ENCODE results near the gene TEKT2.

TEKT2 gene

DNA sequence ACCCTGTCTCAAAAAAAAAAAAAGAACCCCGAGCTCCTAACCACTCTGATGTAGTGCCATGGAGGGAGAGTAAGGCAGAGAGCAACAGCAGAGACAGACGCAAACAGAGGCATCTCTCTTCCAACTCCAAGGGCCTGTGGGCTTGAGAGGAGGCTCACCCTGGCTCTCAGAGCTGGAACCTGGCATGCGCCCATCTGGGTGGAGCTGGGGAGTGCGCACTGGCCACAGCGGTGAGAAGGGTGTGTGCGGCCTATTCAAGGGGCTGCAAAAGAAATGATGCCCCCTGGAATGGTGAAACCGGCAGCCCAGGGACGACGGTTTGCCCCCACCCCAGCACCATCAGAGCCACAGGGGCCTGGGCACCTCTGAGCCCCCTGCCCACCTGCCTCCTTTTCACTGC lies 23.5 kb downstream of the TEKT2 start:
- no peak for DNase-seq

DNA sequence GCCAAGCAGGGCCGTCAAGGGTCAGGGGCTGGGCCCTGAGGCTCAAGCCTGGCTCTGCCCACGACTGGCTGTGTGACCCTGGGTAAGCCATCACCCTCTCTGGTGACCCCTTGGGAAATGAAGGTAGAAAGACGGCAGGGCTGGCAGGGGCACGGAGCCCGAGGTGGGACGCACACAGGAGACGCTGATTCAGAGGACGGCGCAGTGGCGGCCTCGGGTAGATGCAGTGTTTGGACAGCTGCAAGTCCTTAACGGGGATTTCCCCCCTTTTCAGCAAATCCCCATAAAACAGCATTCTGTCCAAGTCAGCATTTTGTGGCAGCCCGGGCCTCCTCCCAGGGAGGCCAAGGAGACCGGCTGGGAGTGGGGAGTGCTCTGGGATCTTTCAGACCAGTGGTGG lies 24.4 kb downstream of the TEKT2 start:
- DNase-seq = no peak

DNA sequence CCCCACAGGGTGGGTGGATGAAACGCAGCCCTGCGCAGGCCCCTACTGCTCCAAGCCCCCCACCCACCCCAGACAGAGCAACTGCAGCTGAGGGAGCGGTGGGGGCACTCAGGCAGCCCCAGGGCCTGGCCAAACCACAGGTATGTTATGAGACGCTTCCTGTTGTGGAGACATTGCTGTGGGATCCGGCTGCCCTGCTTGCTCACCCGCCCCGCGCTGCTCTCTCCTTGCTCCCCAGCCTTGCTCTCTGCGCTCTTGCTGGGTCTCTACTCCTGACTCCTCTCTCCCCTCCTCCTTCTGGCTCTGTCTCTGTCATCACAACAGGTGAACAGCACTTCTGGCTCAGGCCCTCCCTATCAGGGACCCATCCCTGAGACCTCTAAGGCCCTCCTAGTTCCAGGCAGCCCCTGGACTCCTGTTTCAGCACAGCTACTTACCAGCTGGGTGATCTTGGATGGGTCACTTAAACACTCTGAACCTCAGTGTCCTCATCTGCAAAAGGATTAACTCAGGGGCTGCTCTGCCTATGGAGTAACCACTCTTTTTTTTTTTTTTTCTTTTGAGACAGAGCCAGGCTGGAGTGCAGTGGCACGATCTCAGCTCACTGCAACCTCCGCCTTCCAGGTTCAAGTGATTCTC lies 25.3 kb downstream of the TEKT2 start:
- no peak for DNase-seq

- DNase-seq = no peak
Measured at GRCh38 chr1:36111151-36111550, 27.3 kb downstream of the TEKT2 start.

- no peak for DNase-seq
Measured at GRCh38 chr1:36112823-36113222, 28.9 kb downstream of the TEKT2 start.

DNA sequence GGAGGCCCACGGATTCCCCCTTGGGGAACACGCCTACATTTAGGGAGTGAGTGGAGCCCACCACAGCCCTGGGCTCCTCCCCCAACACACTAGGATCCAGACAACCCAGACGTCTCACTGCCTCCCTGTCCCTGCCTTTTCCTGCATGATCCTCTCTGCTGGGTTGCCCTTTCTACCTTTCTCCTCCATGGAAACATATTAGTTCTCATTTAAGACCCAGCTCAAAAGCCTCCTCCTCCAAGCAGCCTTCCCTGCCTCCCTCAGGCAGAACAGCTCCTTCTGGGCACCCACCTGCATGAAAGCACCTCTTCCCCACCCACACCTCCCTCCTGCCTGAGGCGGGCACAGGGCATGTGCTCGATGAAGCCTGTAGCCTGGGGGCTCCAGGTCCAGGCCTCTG lies 30.5 kb downstream of the TEKT2 start:
- no peak for DNase-seq

DNA sequence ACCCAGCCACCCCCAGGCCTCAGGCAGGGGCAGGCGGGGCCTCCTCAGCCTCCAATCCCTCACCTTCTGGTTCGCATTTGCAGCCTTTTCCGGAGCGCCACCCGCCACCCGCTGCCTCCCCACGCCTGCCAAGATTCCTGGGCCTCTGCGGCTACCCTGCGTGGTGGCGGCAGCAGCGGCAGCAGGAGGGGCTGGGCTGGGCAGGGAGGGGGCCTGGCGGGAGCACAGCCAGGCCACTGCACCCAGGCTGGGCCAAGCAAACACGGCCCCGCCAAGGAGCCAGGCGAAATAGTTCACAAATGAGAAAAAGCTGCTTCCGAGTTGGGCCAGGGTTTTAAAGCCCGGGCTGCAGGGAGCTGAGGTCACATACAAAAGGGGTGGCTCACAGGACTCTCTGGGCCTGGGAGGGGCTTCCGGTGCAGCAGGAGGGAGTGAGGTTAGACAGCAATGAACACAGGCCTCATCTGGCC lies 31.3 kb downstream of the TEKT2 start:
- DNase-seq = no peak

DNA sequence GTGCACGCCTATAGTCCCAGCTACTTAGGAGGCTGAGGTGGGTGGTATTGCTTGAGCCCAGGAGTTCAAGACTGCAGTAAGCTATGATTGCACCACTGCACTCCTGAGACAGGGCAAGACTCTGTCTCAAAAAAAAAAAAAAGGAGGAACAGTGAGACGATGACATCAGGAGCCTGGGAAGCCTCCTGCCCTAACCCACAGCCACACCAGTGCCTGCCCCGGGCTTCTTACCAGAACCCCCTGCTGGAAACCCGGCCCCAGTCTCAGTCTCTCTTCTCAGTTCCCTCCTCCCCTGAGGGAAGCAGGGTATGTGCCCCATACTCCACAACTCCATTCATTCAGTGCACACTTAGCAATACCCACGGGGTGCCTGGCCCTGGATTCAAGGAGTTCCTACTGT lies 32.0 kb downstream of the TEKT2 start:
- DNase-seq = no peak

- no peak for DNase-seq
Measured at GRCh38 chr1:36116901-36117300, 33.0 kb downstream of the TEKT2 start.

DNA sequence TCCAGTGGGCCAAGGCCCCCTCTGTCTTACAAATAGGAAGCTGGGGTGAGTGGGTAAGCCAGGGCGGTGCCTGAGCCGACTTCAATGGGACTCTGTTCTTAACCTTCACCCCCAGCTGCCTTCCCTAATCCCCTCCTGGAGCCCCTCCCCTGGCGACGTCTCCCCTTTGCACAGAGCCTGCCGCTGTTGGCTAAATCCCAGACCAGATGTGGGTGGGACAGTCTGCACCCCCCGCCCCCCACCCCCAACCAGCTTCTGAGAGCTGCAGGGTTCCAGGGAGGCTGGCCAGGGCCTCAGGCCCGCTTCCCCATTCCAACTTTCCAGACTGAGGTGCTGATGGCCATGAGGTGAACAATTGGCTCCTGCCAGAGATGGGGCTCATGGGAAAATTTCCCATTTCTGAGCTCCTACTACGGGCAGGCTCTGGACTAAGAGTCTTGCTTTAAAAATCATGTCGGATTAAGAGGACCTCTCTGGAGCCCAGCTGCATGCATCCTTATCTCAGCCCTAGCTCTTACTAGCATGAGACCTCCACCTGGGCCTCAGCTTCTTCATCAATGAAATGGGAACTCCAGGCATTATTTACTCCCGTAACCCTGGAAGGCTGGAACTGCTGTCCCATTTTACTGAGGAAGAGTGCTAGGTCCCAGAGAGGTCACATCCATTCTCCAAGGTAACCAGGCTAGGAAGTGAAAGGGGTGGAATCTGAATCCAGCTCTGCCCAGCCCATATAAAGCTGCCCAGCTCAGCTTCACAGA lies 34.7 kb downstream of the TEKT2 start:
- no peak for DNase-seq

- no peak for DNase-seq
Measured at GRCh38 chr1:36119456-36119855, 35.6 kb downstream of the TEKT2 start.

DNA sequence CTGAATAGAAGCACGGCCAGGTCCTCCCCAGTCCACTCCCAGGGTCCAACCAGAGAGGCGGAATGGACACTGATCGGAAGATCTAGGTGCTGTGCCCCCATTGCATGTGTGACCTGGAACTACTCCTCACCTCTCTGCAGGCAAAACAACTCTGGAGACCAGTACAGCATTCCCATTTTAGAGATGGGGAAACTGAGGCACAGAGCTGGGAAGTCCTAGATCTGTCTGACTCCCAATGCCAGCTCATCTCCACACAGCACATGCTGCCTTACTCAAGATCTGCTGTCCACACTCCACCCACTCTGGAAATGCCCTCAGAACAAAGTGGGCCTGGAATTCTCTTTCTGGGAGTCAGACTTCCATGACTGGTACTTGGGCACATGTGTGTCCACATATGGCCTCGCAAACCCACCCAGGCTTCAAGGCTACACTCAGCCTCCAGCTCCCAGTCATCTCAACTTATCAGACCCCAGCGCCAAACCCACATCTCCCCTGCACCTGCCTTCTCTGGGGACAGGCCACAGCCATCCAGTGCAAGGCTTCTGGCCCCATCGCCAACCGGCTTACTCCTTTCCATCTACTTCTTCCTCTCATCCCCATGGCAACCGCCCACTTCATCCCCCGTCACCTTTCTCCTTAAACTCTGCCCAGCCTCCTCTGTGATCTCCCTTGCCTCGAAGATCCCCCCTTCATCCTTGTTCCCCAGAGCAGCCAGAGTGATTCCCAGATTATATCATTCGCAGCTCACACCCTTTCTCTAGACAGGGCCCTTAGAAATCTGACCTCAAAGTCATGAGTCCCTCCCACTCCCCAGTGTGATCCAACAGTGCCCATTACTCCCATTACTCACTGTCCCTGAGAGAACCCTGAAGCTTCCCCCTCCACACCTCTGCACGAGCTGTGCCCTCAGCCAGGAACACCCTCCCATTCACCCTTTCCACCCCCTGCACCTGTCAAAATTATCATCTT lies 38.5 kb downstream of the TEKT2 start:
- DNase-seq = no peak

- DNase-seq = no peak
Measured at GRCh38 chr1:36123356-36123755, 39.5 kb downstream of the TEKT2 start.

- no peak for DNase-seq
Measured at GRCh38 chr1:36124404-36125128, 40.7 kb downstream of the TEKT2 start.

DNA sequence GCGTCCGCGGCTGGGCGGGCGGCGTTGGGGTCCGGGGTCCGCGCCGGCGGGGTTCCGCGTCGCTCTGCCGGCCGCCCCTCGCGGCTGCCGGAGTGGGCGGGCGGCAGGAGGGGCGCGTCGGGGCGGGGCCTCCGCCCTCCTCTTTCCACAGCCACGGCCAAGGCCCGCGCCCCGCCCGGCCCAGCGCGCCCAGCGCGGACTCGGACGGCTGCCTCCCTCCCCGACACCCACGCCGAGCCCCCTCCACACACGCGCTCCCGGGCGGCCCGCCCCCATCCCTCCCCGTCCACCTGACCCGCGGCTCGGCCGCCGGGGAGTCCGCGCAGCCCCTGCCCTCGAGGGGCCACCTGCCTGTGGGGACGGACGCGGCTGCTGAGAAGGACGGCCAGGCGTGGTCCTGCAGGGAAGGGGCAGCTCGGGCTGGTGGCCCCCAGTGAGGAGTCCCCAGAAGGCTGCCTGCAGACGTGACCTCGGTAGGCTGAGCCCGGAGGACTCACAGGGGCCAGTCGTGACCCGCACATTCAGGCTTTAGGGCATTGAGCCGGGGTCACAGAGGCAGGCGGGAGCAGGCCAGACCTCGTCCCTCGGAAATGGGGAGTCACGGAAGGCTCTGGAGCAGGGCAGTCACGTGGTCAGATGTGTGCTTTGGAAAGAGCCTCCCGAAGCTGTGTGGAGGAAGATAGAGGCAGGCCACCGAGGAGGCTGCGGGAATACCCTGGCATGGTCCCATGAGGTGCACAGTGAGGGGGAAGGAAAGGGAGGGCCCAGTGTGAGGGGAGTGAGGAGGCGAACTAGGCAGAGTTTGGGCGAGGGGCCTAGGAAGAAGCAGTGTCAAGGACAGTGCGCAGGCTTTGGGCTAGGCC lies 41.5 kb downstream of the TEKT2 start, which contains the start of gene COL8A2:
Gene COL8A2 (minus strand): TSS at position 94 of the 863 bp plus-strand sequence. CDS start 24,980 bp downstream, outside the sequence.
- DNase-seq = no peak

GRCh38 chr1:36126005-36126716 lies 42.3 kb downstream of the TEKT2 start:
- no peak for DNase-seq

- DNase-seq = no peak
Measured at GRCh38 chr1:36126797-36127500, 43.1 kb downstream of the TEKT2 start.

GRCh38 chr1:36128126-36128904 lies 44.4 kb downstream of the TEKT2 start:
- no peak for DNase-seq

DNA sequence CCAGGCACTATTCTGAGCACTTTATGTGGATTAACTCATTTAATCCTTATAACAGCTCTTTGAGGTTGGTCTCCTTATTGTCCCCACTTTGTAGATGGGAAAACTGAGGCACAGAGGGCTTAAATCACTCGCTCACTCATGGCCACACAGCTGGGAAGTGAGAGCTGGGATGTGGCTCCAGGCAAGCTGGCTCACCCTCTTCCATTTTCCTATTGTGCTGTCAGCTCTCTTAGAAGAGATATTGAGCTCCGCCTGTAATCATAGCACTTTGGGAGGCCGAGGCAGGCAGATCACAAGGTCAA lies 45.0 kb downstream of the TEKT2 start:
- DNase-seq = no peak

DNA sequence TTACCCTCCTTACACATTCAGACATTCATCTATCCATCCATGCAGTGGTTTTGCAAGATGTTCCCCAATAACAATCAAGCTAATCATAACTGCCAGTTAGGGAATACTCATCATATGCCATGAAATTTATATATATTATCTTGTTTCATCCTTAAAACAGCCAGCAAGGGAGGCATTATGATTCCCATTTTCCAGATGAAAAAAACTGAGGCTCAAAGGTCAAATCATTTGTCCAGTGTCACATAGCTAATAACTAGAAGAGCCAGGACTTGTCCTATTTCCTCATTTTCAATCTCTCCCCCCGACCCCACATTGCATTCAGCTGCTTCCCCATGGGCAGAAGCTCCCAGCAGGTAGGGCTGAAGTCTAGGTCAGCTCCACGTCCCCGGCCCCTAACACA lies 48.1 kb downstream of the TEKT2 start:
- DNase-seq = no peak
